ENCODE data around the gene DIPK1C. TPM values are rescaled to one million over a fixed set of nuclear protein-coding genes. Genes with fewer than 3 reads are reported as not detected.
"Not testable (repeated sequence)": the region's sequence is repeated elsewhere in the genome, so short reads cannot be mapped to it uniquely, and the experiment has no call there.

Gene DIPK1C
- total RNA-seq = not detected in 2 replicates

DNA sequence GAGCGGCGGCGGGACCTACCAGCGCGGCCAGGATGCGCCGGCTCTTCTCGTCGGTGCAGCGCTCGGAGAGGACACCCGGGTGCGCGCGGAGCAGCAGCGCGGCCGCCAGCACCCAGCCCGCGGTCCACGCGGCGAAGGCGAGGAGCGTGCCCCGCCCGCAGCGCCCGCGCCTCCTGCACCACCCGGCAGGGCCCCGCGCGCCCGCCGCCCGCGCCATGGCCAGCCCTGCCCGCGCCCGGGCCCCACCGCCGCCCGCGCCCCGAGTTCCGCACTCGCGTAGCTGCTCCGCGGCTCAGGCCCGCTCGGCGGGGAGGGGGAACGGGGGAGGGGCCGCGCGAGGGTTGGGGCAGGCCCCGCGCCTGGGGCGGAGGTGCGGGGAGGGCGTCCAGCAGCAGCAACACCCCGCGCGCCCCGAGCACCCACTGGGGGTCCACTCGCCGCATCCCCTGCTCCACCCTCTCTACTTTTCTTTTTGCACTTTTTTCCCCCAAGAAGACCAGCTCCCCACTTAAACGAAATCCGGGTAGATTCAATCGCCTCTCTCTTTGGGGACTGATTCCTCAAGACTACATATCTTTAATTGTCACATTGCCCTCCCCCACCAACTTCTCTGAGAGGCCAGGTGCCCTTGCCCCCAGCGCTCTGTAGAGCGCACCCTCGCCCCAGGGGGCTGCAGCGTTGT, at the start of gene DIPK1C:
Gene DIPK1C, minus strand, starts transcription at position 266 of the 682 bp plus-strand sequence. Its CDS starts 49 bp downstream, at position 217.
- DNase-seq (ENCODE audit: low read depth) = no peak
- H3K27me3 ChIP-seq (ENCODE audit: control insufficient read depth, insufficient read depth, low read length) = peaks cover 48% of the 10 kb centered on the region
- TF ChIP-seq, protein P1, sequence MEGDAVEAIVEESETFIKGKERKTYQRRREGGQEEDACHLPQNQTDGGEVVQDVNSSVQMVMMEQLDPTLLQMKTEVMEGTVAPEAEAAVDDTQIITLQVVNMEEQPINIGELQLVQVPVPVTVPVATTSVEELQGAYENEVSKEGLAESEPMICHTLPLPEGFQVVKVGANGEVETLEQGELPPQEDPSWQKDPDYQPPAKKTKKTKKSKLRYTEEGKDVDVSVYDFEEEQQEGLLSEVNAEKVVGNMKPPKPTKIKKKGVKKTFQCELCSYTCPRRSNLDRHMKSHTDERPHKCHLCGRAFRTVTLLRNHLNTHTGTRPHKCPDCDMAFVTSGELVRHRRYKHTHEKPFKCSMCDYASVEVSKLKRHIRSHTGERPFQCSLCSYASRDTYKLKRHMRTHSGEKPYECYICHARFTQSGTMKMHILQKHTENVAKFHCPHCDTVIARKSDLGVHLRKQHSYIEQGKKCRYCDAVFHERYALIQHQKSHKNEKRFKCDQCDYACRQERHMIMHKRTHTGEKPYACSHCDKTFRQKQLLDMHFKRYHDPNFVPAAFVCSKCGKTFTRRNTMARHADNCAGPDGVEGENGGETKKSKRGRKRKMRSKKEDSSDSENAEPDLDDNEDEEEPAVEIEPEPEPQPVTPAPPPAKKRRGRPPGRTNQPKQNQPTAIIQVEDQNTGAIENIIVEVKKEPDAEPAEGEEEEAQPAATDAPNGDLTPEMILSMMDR (IDR thresholded peaks at IDR 0.05; ENCODE audit: insufficient read depth, low read length, poor library complexity, severe bottlenecking) = no peak
- peak within 1 kb of the TSS; percentile 12 for H3K4me3 ChIP-seq (ENCODE audit: low read depth, low read length)
- no peaks in the 10 kb centered on the region for H3K36me3 ChIP-seq (ENCODE audit: control insufficient read depth, insufficient read depth, low read length)

DNA sequence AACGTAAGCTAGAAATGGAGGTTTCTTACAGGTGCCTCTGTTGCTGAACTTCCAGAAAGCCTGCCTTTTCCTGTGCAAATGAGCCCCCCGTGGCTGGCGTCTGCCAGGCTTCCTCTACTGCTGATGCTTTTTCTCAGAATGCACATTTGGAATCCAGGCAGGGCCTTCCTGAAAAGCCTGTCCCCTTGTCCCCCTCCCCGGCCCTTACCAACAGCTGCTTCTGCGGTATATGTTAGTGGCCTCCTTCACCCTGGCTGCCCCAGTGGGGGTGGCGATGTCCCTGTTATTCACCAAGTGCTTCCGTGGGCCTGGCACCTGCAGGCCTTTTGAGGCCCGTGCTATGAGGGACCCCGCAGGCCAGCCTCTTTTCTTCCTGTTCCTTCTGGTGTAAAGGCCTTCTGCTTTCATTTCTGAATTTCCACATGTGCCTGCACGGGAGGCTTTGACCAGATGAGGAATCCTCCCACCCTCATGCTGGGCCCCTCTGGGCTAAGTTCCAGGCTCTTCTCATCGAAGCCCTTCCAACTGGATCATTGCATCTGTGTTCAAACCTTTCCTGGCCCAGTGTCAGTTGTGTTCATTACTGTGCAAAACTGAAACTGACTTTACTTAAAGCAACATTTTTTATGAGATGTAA, 49.5 kb upstream of the DIPK1C start:
- H3K27me3 ChIP-seq (ENCODE audit: control insufficient read depth, insufficient read depth, low read length) = no peaks in the 10 kb centered on the region
- H3K36me3 ChIP-seq (ENCODE audit: control insufficient read depth, insufficient read depth, low read length) = peaks cover 3% of the 10 kb centered on the region
- H3K4me3 ChIP-seq (ENCODE audit: low read depth, low read length) = no peak overlapping the region
- TF ChIP-seq, protein P1 (IDR thresholded peaks at IDR 0.05; ENCODE audit: insufficient read depth, low read length, poor library complexity, severe bottlenecking) = no peak
- DNase-seq (ENCODE audit: low read depth) = no peak

DNA sequence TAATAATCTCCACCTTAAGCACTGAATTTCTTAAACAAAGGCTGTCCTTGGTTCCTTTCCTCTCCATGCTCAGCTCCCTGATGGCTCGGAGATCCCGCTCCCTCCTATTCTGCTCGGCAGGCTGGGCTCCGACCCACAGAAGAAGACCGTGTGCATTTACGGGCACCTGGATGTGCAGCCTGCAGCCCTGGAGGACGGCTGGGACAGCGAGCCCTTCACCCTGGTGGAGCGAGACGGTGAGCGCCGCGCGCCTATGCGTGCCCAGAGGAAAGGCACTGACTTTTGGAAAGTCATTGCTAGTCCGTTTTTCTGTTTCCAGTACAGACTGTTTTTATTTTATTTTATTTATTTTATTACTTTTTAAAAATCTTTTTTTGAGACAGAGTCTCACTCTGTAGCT, 48.7 kb upstream of the DIPK1C start:
- H3K27me3 ChIP-seq (ENCODE audit: control insufficient read depth, insufficient read depth, low read length) = no peaks in the 10 kb centered on the region
- no peak for DNase-seq (ENCODE audit: low read depth)
- TF ChIP-seq, protein P1 (IDR thresholded peaks at IDR 0.05; ENCODE audit: insufficient read depth, low read length, poor library complexity, severe bottlenecking) = no peak
- H3K4me3 ChIP-seq (ENCODE audit: low read depth, low read length) = no peak overlapping the region
- H3K36me3 ChIP-seq (ENCODE audit: control insufficient read depth, insufficient read depth, low read length) = peaks cover 3% of the 10 kb centered on the region

DNA sequence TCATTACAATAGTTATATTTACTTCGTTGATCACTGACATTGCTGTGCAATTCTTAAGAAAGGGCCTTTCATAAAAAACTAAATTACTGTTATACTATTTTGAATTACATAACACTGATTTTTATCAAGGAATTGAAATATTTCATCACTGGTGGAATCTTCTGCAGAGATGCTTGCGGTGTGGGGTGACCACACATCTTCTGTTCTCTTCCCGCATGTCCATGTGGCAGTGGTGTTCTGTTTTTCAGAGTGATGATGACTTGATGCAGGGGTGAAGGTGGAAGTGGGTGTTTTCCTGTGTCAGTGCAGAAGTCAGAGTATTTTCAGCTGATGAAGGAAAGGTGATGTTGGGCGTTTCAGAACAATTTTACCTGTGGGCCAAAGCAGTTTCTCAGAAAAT, 46.0 kb upstream of the DIPK1C start:
- H3K4me3 ChIP-seq (ENCODE audit: low read depth, low read length) = no peak overlapping the region
- no peaks in the 10 kb centered on the region for H3K27me3 ChIP-seq (ENCODE audit: control insufficient read depth, insufficient read depth, low read length)
- no peak for DNase-seq (ENCODE audit: low read depth)
- peaks cover 2% of the 10 kb centered on the region for H3K36me3 ChIP-seq (ENCODE audit: control insufficient read depth, insufficient read depth, low read length)
- TF ChIP-seq, protein P1 (IDR thresholded peaks at IDR 0.05; ENCODE audit: insufficient read depth, low read length, poor library complexity, severe bottlenecking) = no peak

DNA sequence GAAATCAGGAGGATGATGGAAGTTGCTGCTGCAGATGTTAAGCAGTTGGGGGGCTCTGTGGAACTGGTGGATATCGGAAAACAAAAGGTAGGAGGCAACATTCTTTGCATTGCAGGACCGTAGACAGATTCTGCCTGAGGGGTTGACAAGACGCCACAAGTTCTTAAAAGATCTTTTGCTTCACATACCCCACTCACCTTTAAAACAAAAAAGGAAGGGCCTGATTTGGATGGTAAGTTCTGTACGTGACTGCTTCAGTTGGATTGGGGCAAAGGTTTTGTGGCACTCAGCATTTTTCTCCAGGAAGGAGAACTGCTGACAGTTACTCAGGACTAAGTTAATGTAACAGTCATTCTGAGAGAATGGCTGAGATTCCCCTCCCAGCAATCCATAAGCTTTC, 44.3 kb upstream of the DIPK1C start:
- no peak for DNase-seq (ENCODE audit: low read depth)
- TF ChIP-seq, protein P1 (IDR thresholded peaks at IDR 0.05; ENCODE audit: insufficient read depth, low read length, poor library complexity, severe bottlenecking) = no peak
- H3K4me3 ChIP-seq (ENCODE audit: low read depth, low read length) = peak overlapping the region; percentile 10
- no peaks in the 10 kb centered on the region for H3K27me3 ChIP-seq (ENCODE audit: control insufficient read depth, insufficient read depth, low read length)
- H3K36me3 ChIP-seq (ENCODE audit: control insufficient read depth, insufficient read depth, low read length) = no peaks in the 10 kb centered on the region

DNA sequence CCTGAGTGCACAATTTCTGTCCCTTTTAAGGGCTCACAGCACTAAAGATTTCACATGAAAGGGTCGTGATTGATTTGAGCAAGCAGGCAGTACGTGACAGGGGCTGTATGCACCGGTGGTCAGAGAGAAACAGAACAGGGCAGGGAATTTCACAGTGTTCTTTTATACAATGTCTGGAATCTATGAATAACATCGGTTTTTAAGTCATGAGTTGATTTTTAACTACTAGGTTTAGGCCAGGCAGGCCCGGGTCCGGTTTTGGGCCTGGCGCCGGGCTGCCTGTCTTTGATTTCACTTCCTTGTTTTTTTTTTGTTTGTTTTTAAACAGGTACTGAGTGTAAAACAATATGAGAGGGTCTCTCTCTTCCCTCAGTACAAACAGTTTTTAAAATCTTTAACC, 43.7 kb upstream of the DIPK1C start:
- not testable (repeated sequence) for DNase-seq (ENCODE audit: low read depth); H3K36me3 ChIP-seq (ENCODE audit: control insufficient read depth, insufficient read depth, low read length); H3K27me3 ChIP-seq (ENCODE audit: control insufficient read depth, insufficient read depth, low read length); H3K4me3 ChIP-seq (ENCODE audit: low read depth, low read length)

Measured in kidney epithelial cell (primary cell).